ENCODE measurements around the gene NCOR1.
A peak's percentile ranks its signal among the peaks of the same experiment; 100 is the strongest.
"Not testable (repeated sequence)": the region's sequence is repeated elsewhere in the genome, so short reads cannot be mapped to it uniquely, and the experiment has no call there.

Gene NCOR1

GRCh38 chr17:16232391-16232790, 17.1 kb upstream of the NCOR1 start:
- H3K27me3 Mint-ChIP-seq = no peaks in the 10 kb centered on the region
- H3K36me3 Mint-ChIP-seq (ENCODE audit: low read depth) = peaks cover 35% of the 10 kb centered on the region
- H3K9me3 Mint-ChIP-seq = no peaks in the 10 kb centered on the region
- H3K27ac Mint-ChIP-seq = no peak overlapping the region
- H3K4me1 Mint-ChIP-seq (ENCODE audit: low read depth) = peaks cover 22% of the 10 kb centered on the region
- no peak overlapping the region for H3K4me3 Mint-ChIP-seq

GRCh38 chr17:16229912-16230561, 14.7 kb upstream of the NCOR1 start:
- H3K4me1 Mint-ChIP-seq (ENCODE audit: low read depth) = peaks cover 22% of the 10 kb centered on the region
- H3K4me3 Mint-ChIP-seq = peak overlapping the region; percentile 72
- peaks cover 21% of the 10 kb centered on the region for H3K36me3 Mint-ChIP-seq (ENCODE audit: low read depth)
- not testable (repeated sequence) for H3K9me3 Mint-ChIP-seq, H3K27me3 Mint-ChIP-seq
- H3K27ac Mint-ChIP-seq = peak overlapping the region; percentile 92

- no peaks in the 10 kb centered on the region for H3K9me3 Mint-ChIP-seq
- H3K27me3 Mint-ChIP-seq = no peaks in the 10 kb centered on the region
- peaks cover 18% of the 10 kb centered on the region for H3K4me1 Mint-ChIP-seq (ENCODE audit: low read depth)
- H3K4me3 Mint-ChIP-seq = no peak overlapping the region
- H3K27ac Mint-ChIP-seq = no peak overlapping the region
- H3K36me3 Mint-ChIP-seq (ENCODE audit: low read depth) = peaks cover 5% of the 10 kb centered on the region
These were observed 7.1 kb upstream of the NCOR1 start for GRCh38 chr17:16222406-16222805.

GRCh38 chr17:16217002-16217635, 1.8 kb upstream of the NCOR1 start, which contains the start of gene PIGL:
Gene PIGL, plus strand, starts transcription at chr17:16217210. Its CDS starts 17 bp downstream, at chr17:16217227.
- H3K27ac Mint-ChIP-seq = peak within 1 kb of the TSS; percentile 92
- H3K27me3 Mint-ChIP-seq = no peaks in the 10 kb centered on the region
- H3K4me3 Mint-ChIP-seq = peak within 1 kb of the TSS; percentile 97
- peaks cover 55% of the 10 kb centered on the region for H3K4me1 Mint-ChIP-seq (ENCODE audit: low read depth)
- no peaks in the 10 kb centered on the region for H3K9me3 Mint-ChIP-seq
- no peaks in the 10 kb centered on the region for H3K36me3 Mint-ChIP-seq (ENCODE audit: low read depth)

GRCh38 chr17:16216341-16217001, 1.1 kb upstream of the NCOR1 start:
- not testable (repeated sequence) for H3K36me3 Mint-ChIP-seq (ENCODE audit: low read depth); H3K9me3 Mint-ChIP-seq; H3K27me3 Mint-ChIP-seq
- Mint-ChIP-seq H3K4me3 (peak overlapping the region; percentile 97), H3K27ac (peak overlapping the region; percentile 92), H3K4me1 (ENCODE audit: low read depth) (peaks cover 58% of the 10 kb centered on the region)

- H3K4me1 Mint-ChIP-seq (ENCODE audit: low read depth) = peaks cover 61% of the 10 kb centered on the region
- no peaks in the 10 kb centered on the region for H3K27me3 Mint-ChIP-seq
- H3K36me3 Mint-ChIP-seq (ENCODE audit: low read depth) = no peaks in the 10 kb centered on the region
- H3K4me3 Mint-ChIP-seq = peak overlapping the region; percentile 97
- no peaks in the 10 kb centered on the region for H3K9me3 Mint-ChIP-seq
- peak overlapping the region; percentile 91 for H3K27ac Mint-ChIP-seq
These were observed 607 bp upstream of the NCOR1 start for GRCh38 chr17:16215965-16216316.

- Mint-ChIP-seq H3K27ac (peak overlapping the region; percentile 81), H3K4me1 (ENCODE audit: low read depth) (peaks cover 61% of the 10 kb centered on the region), H3K27me3 (no peaks in the 10 kb centered on the region), H3K9me3 (no peaks in the 10 kb centered on the region), H3K4me3 (peak overlapping the region; percentile 97), H3K36me3 (ENCODE audit: low read depth) (no peaks in the 10 kb centered on the region)
These were observed 397 bp downstream of the NCOR1 start for GRCh38 chr17:16215002-16215272.

- Mint-ChIP-seq H3K9me3 (no peaks in the 10 kb centered on the region), H3K27ac (peak overlapping the region; percentile 81), H3K4me3 (peak overlapping the region; percentile 97), H3K4me1 (ENCODE audit: low read depth) (peaks cover 61% of the 10 kb centered on the region), H3K36me3 (ENCODE audit: low read depth) (no peaks in the 10 kb centered on the region), H3K27me3 (no peaks in the 10 kb centered on the region)
These were observed 938 bp downstream of the NCOR1 start for GRCh38 chr17:16214190-16215001.

- Mint-ChIP-seq H3K36me3 (ENCODE audit: low read depth) (peaks cover 3% of the 10 kb centered on the region), H3K4me3 (peak overlapping the region; percentile 97), H3K4me1 (ENCODE audit: low read depth) (peaks cover 54% of the 10 kb centered on the region), H3K27ac (no peak overlapping the region), H3K27me3 (no peaks in the 10 kb centered on the region), H3K9me3 (no peaks in the 10 kb centered on the region)
These were observed 2.5 kb downstream of the NCOR1 start for GRCh38 chr17:16212793-16213192.

- no peak overlapping the region for H3K27ac Mint-ChIP-seq
- peaks cover 52% of the 10 kb centered on the region for H3K4me1 Mint-ChIP-seq (ENCODE audit: low read depth)
- H3K9me3 Mint-ChIP-seq = no peaks in the 10 kb centered on the region
- H3K36me3 Mint-ChIP-seq (ENCODE audit: low read depth) = peaks cover 3% of the 10 kb centered on the region
- H3K27me3 Mint-ChIP-seq = no peaks in the 10 kb centered on the region
- no peak overlapping the region for H3K4me3 Mint-ChIP-seq
These were observed 3.7 kb downstream of the NCOR1 start for GRCh38 chr17:16211590-16211989.

- peaks cover 70% of the 10 kb centered on the region for H3K4me1 Mint-ChIP-seq (ENCODE audit: low read depth)
- H3K27ac Mint-ChIP-seq; H3K4me3 Mint-ChIP-seq; H3K27me3 Mint-ChIP-seq; H3K9me3 Mint-ChIP-seq; H3K36me3 Mint-ChIP-seq (ENCODE audit: low read depth): not testable (repeated sequence)
These were observed 10.6 kb downstream of the NCOR1 start for GRCh38 chr17:16204763-16205162.

- peak overlapping the region; percentile 82 for H3K27ac Mint-ChIP-seq
- H3K4me3 Mint-ChIP-seq = peak overlapping the region; percentile 31
- H3K4me1 Mint-ChIP-seq (ENCODE audit: low read depth) = peaks cover 76% of the 10 kb centered on the region
These were observed 12.5 kb downstream of the NCOR1 start for GRCh38 chr17:16202554-16203500.

GRCh38 chr17:16201693-16202131, 13.6 kb downstream of the NCOR1 start:
- not testable (repeated sequence) for H3K27me3 Mint-ChIP-seq, H3K9me3 Mint-ChIP-seq, H3K4me3 Mint-ChIP-seq
- H3K27ac Mint-ChIP-seq = peak overlapping the region; percentile 34
- peaks cover 12% of the 10 kb centered on the region for H3K36me3 Mint-ChIP-seq (ENCODE audit: low read depth)
- peaks cover 69% of the 10 kb centered on the region for H3K4me1 Mint-ChIP-seq (ENCODE audit: low read depth)

More at GRCh38 chr17:16202554-16203500, 12.5 kb downstream of the NCOR1 start:
- not testable (repeated sequence) for H3K27me3 Mint-ChIP-seq; H3K9me3 Mint-ChIP-seq; H3K36me3 Mint-ChIP-seq (ENCODE audit: low read depth)

- Mint-ChIP-seq H3K27me3 (no peaks in the 10 kb centered on the region), H3K27ac (peak overlapping the region; percentile 82), H3K4me3 (peak overlapping the region; percentile 39), H3K36me3 (ENCODE audit: low read depth) (peaks cover 21% of the 10 kb centered on the region), H3K4me1 (ENCODE audit: low read depth) (peaks cover 57% of the 10 kb centered on the region), H3K9me3 (no peaks in the 10 kb centered on the region)
These were observed 16.2 kb downstream of the NCOR1 start for GRCh38 chr17:16199093-16199492.

Data from stimulated activated naive CD8-positive, alpha-beta T cell treated with anti-CD3 and anti-CD28 coated beads, Interleukin-15, Interleukin-2, amounts not matched to agents 100 ng/mL and 50 ng/mL, for 24 hours (primary cell).